Nephron (organoid): ENCODE measurements around the gene UFD1.
A peak's percentile ranks its signal among the peaks of the same experiment; 100 is the strongest.

Experiments used
- H3K27ac Mint-ChIP-seq, 3 experiments: 2 replicates each; pipeline ENCODE4 v1.8.0; 2020; ENCODE audit warnings: mixed read lengths in 3 of 3, mild to moderate bottlenecking in 2 of 3, moderate library complexity in 1 of 3
- H3K27me3 Mint-ChIP-seq: 2 replicates; pipeline ENCODE4 v1.8.0; 2021; ENCODE audit warnings: low read depth, mild to moderate bottlenecking, moderate library complexity, mixed read lengths
- H3K36me3 Mint-ChIP-seq: 2 replicates; pipeline ENCODE4 v1.8.0; 2020; ENCODE audit warnings: low read depth, mixed read lengths
- H3K4me1 Mint-ChIP-seq: 2 replicates; pipeline ENCODE4 v1.8.0; 2020; ENCODE audit warnings: mixed read lengths
- H3K4me3 Mint-ChIP-seq, 3 experiments: 2 replicates each; pipeline ENCODE4 v1.8.0; 2020; ENCODE audit warnings: mild to moderate bottlenecking in 3 of 3, mixed read lengths in 3 of 3, moderate library complexity in 2 of 3
- H3K9me3 Mint-ChIP-seq: 2 replicates; pipeline ENCODE4 v1.8.0; 2020; ENCODE audit warnings: mixed read lengths
- CTCF ChIP-seq, 3 experiments: fragments of 200-600 bp; sonication (generic); IDR thresholded peaks; one replicate each; pipeline ENCODE4 v1.5.0; 2021; ENCODE audit warnings: antibody characterized with exemption in 3 of 3; ENCODE audit not compliant: unreplicated experiment in 3 of 3

The UFD1 gene

DNA sequence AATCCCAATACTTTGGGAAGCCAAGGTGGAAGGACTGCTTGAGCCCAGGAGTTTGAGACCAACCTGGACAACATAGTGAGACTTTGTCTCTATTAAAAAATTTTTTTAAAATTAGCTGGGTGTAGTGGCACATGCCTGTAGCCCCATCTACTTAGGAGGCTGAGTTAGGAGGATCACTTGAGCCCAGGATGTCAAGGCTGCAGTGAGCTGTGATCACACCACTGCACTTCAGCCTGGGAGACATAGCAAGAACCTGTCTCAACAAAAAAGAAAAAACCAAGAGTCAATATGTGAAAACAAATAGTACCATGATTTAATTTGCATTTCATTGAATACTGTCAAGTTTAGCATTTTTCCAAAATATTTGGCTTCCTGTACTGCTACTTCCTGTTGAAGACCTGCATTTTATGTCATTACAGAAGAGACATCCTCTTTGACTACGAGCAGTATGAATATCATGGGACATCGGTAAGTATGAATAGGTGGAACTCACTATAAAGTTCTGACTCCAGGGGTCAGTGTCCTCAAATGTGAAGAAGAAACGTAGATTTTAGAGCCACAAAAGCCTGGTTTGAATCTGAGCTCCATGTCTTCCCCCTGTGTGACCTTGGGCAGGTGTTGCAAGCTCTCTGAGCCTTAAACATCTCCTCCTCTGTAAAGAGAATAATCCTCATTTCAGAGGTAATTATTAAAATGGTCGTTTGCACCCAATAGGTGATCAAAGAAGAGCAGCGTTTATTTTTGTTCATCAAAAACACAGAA lies 16.8 kb upstream of the UFD1 start:
- Mint-ChIP-seq H3K27me3 (no peaks in the 10 kb centered on the region), H3K27ac (no peak overlapping the region), H3K4me3 (no peak overlapping the region), H3K36me3 (peaks cover 4% of the 10 kb centered on the region), H3K4me1 (peaks cover 6% of the 10 kb centered on the region), H3K9me3 (no peaks in the 10 kb centered on the region)
- TF ChIP-seq CTCF (IDR thresholded peaks at IDR 0.05; ENCODE audit: unreplicated experiment in 3 of 3): peak; percentile 11 to 29 (median 24)

DNA sequence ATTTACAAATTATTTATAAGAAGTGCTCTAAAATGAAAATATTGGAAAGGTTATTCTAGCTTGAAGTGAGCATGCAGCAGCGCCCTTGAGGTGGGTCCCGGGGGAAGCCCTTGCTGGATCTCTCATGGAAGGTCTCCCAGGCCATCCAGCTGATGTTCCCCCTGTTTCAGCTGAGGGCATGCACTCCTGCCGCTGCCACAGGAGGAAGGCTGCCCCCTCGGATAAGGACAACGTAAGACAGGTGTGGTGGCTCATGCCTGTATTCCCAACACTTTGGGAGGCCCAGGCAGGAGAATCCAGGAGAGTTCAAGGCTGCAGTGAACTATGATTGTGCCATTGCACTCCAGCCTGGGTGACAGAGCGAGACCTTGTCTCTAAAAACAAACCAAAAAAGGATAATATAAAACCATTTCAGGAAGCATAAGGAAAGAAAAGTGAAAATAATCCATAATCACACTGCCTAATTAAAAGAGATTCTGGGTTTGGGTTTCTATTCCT lies 15.7 kb upstream of the UFD1 start:
- peaks cover 4% of the 10 kb centered on the region for H3K36me3 Mint-ChIP-seq
- TF ChIP-seq CTCF (IDR thresholded peaks at IDR 0.05; ENCODE audit: unreplicated experiment in 3 of 3): no peak
- H3K27me3 Mint-ChIP-seq: no peaks in the 10 kb centered on the region
- peaks cover 6% of the 10 kb centered on the region for H3K4me1 Mint-ChIP-seq
- H3K4me3 Mint-ChIP-seq: no peak overlapping the region
- H3K9me3 Mint-ChIP-seq: no peaks in the 10 kb centered on the region
- no peak overlapping the region for H3K27ac Mint-ChIP-seq

DNA sequence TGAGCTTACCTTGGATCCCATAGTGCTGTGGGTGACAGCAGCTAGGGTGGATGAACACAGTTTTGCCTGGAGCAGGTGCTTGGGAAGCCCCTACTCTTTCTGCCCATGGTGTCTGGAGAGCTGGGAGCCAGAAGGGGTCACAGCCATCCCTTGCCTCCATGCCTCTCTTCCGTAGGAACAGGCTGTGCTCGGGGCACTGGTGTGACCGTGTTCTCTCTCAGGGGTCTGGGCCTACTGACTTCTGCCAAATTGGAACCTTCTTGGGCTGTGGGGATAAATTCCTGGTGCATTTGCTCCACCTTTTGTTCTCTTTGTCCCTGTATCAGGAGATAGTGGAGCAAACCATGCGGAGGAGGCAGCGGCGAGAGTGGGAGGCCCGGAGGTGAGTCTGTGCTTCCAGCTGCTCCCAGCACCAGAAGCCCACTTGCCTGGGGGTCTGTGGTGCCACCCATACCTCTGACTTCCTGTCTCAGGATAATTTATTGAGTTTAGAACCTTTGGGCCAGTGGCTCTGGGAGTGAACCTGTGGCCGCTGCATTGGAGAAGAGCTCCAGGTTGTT lies 15.1 kb upstream of the UFD1 start:
- H3K27ac Mint-ChIP-seq: no peak overlapping the region
- no peaks in the 10 kb centered on the region for H3K27me3 Mint-ChIP-seq
- TF ChIP-seq CTCF (IDR thresholded peaks at IDR 0.05; ENCODE audit: unreplicated experiment in 3 of 3): no peak
- H3K4me3 Mint-ChIP-seq: no peak overlapping the region
- peaks cover 4% of the 10 kb centered on the region for H3K36me3 Mint-ChIP-seq
- peaks cover 6% of the 10 kb centered on the region for H3K4me1 Mint-ChIP-seq
- H3K9me3 Mint-ChIP-seq: no peaks in the 10 kb centered on the region

DNA sequence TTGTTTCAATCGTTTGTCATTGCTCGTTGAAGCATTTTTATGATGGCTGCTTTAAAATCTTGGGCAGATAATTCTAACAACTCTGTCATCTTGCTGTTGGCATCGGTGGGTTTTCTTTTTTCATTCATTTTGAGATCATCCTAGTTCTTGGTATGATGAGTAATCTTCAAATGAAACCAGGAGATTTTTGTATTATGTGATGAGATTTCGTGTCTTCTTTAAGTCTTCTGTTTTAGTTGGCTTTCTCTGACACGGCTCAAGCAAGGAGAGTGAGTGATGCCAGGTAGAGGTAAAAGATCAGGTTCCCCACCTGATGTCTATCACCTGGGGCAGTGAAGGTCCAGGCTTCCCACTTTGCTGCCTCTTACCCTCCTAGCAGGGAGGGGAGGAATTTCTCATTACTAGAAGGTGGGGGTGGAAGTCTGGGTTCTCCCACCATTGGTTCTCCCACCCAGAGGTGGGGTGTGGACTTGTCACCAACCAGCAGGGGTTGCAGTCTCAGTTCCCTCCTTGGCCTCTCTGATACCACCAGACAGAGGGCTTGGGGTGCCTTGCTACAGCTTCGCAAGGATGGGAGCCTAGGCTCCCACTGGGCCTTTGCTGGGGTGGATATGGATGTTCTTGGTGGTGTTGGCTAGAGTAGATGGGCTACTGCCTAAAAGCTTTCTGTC lies 13.6 kb upstream of the UFD1 start:
- Mint-ChIP-seq H3K27ac (no peak overlapping the region), H3K27me3 (no peaks in the 10 kb centered on the region), H3K36me3 (peaks cover 4% of the 10 kb centered on the region), H3K9me3 (no peaks in the 10 kb centered on the region), H3K4me1 (peaks cover 6% of the 10 kb centered on the region), H3K4me3 (no peak overlapping the region)
- no peak for TF ChIP-seq CTCF (IDR thresholded peaks at IDR 0.05; ENCODE audit: unreplicated experiment in 3 of 3)

GRCh38 chr22:19490628-19491230 lies 11.7 kb upstream of the UFD1 start:
- H3K27me3 Mint-ChIP-seq: no peaks in the 10 kb centered on the region
- H3K36me3 Mint-ChIP-seq: peaks cover 5% of the 10 kb centered on the region
- no peak overlapping the region for H3K4me3 Mint-ChIP-seq
- no peaks in the 10 kb centered on the region for H3K9me3 Mint-ChIP-seq
- no peak for TF ChIP-seq CTCF (IDR thresholded peaks at IDR 0.05; ENCODE audit: unreplicated experiment in 3 of 3)
- no peak overlapping the region for H3K27ac Mint-ChIP-seq
- H3K4me1 Mint-ChIP-seq: no peaks in the 10 kb centered on the region
